CD14-positive monocyte (primary cell): ENCODE data around the gene DPM3. TPM values are rescaled to one million over a fixed set of nuclear protein-coding genes. Genes with fewer than 3 reads are reported as not detected.

Experiments
- DNase-seq, 3 donors: peaks; one replicate each; pipeline ENCODE4 v3.0.0-alpha.2; 2011 to 2022
- H2AFZ ChIP-seq: 2 replicates; pipeline ENCODE4 v1.6.0; 2012; ENCODE audit warnings: mild to moderate bottlenecking, low read depth, low read length, inconsistent platforms; ENCODE audit not compliant: insufficient read depth, poor library complexity, severe bottlenecking
- H3K27ac ChIP-seq, 2 donors: 1 replicate in 1 of 2; 2 replicates in 1 of 2; pipeline ENCODE4 v1.5.1; 2012 to 2013; ENCODE audit warnings: low read length in 2 of 2, control low read depth in 1 of 2, inconsistent platforms in 1 of 2, low read depth in 1 of 2, mild to moderate bottlenecking in 1 of 2
- H3K27me3 ChIP-seq, 2 donors: one replicate each; pipeline versions ENCODE4 v1.6.0 to v1.6.1; 2011 to 2013; ENCODE audit warnings: low read length in 2 of 2; ENCODE audit not compliant: control insufficient read depth in 2 of 2, insufficient read depth in 2 of 2
- H3K36me3 ChIP-seq, 2 donors: replicated peaks in 1 of 2; 1 replicate in 1 of 2; 2 replicates in 1 of 2; pipeline versions ENCODE4 v1.5.1 to v1.6.1; 2012 to 2013; ENCODE audit warnings: low read length in 2 of 2, control low read depth in 1 of 2, inconsistent platforms in 1 of 2, mild to moderate bottlenecking in 1 of 2; ENCODE audit not compliant: insufficient read depth in 2 of 2, control insufficient read depth in 1 of 2
- H3K4me1 ChIP-seq, 2 donors: 1 replicate in 1 of 2; 2 replicates in 1 of 2; pipeline versions ENCODE4 v1.5.1 to v1.6.1; 2012 to 2013; ENCODE audit warnings: low read length in 2 of 2, control low read depth in 1 of 2, inconsistent platforms in 1 of 2, mild to moderate bottlenecking in 1 of 2, moderate library complexity in 1 of 2; ENCODE audit not compliant: insufficient read depth in 2 of 2, control insufficient read depth in 1 of 2
- H3K4me2 ChIP-seq: replicated peaks from 2 replicates; pipeline ENCODE3; 2012; ENCODE audit warnings: low read length, moderate library complexity, mild to moderate bottlenecking; ENCODE audit not compliant: poor library complexity, severe bottlenecking; ENCODE audit errors: extremely low read depth
- H3K4me3 ChIP-seq, 3 experiments: fragments of 200-600 bp in 1 of 3; sonication (generic) in 1 of 3; replicated peaks in 1 of 3; 1 replicate in 2 of 3; 2 replicates in 1 of 3; pipeline ENCODE4 v1.5.1; 2011 to 2013; ENCODE audit warnings: low read length in 3 of 3, mild to moderate bottlenecking in 3 of 3, control low read depth in 2 of 3, low read depth in 2 of 3, inconsistent platforms in 1 of 3, moderate library complexity in 1 of 3
- H3K79me2 ChIP-seq: 2 replicates; pipeline ENCODE4 v1.6.0; 2012; ENCODE audit warnings: mild to moderate bottlenecking, control low read depth, inconsistent platforms, low read length, moderate library complexity; ENCODE audit not compliant: insufficient read depth
- H3K9ac ChIP-seq: 2 replicates; pipeline ENCODE4 v1.6.0; 2017; ENCODE audit warnings: low read length, mild to moderate bottlenecking; ENCODE audit not compliant: insufficient read depth, poor library complexity, severe bottlenecking
- H3K9me3 ChIP-seq, 2 donors: replicated peaks in 1 of 2; 1 replicate in 1 of 2; 2 replicates in 1 of 2; pipeline versions ENCODE4 v1.5.1 to v1.6.1; 2012 to 2013; ENCODE audit warnings: low read length in 2 of 2, control low read depth in 1 of 2; ENCODE audit not compliant: control insufficient read depth in 1 of 2, insufficient read depth in 1 of 2
- H4K20me1 ChIP-seq: 2 replicates; pipeline ENCODE4 v1.6.0; 2012; ENCODE audit warnings: mild to moderate bottlenecking, low read length, control low read depth, moderate library complexity; ENCODE audit not compliant: insufficient read depth
- H3K27ac Mint-ChIP-seq, 7 donors: one replicate each; pipeline ENCODE4 v1.8.0; 2020; ENCODE audit warnings: mild to moderate bottlenecking in 7 of 7, mixed read lengths in 7 of 7, moderate library complexity in 6 of 7, inconsistent platforms in 2 of 7
- H3K27me3 Mint-ChIP-seq, 3 donors: one replicate each; pipeline ENCODE4 v1.8.0; 2021 to 2022; ENCODE audit warnings: low read depth in 3 of 3, mild to moderate bottlenecking in 3 of 3, mixed read lengths in 3 of 3, moderate library complexity in 3 of 3, inconsistent platforms in 1 of 3
- H3K36me3 Mint-ChIP-seq, 2 donors: one replicate each; pipeline ENCODE4 v1.8.0; 2020; ENCODE audit warnings: mixed read lengths in 2 of 2, inconsistent platforms in 1 of 2, mild to moderate bottlenecking in 1 of 2
- H3K4me1 Mint-ChIP-seq: one replicate; pipeline ENCODE4 v1.8.0; 2020; ENCODE audit warnings: mild to moderate bottlenecking, mixed read lengths
- H3K4me3 Mint-ChIP-seq, 2 donors: one replicate each; pipeline ENCODE4 v1.8.0; 2020; ENCODE audit warnings: mild to moderate bottlenecking in 2 of 2, mixed read lengths in 2 of 2, moderate library complexity in 1 of 2
- H3K9me3 Mint-ChIP-seq, 7 donors: one replicate each; pipeline ENCODE4 v1.8.0; 2020 to 2022; ENCODE audit warnings: mixed read lengths in 7 of 7, mild to moderate bottlenecking in 6 of 7, moderate library complexity in 6 of 7, inconsistent platforms in 2 of 7
- CTCF ChIP-seq: fragments of 200-600 bp; IDR thresholded peaks from one replicate; pipeline ENCODE4 v1.8.0; 2022; ENCODE audit warnings: antibody characterized with exemption, mild to moderate bottlenecking
- WGBS: methylation state at CpG from one replicate; pipeline ENCODE4 v1.1.5; 2013; ENCODE audit warnings: missing lambda C conversion rate; ENCODE audit not compliant: insufficient coverage; 5-methylcytosine and 5-hydroxymethylcytosine counted together
- intact Hi-C, 2 donors: fragments of 100-400 bp; cut with micrococcal nuclease; formaldehyde crosslinking; loops; one replicate each; pipeline versions ENCODE4 v1.15.0 to v1.15.1; 2023
- polyA plus RNA-seq, 3 donors: library from polyadenylated mRNA; depleted of rRNA in 1 of 3; unstranded in 2 of 3; stranded (reverse) in 1 of 3; fragments of 300-500 nt in 2 of 3; fragments of >200 nt in 1 of 3; fragmentation: Illumina TruSeq in 2 of 3; gene quantifications; 1 replicate in 2 of 3; 2 replicates in 1 of 3; pipeline ENCODE4 v1.2.3, GENCODE V29; 2012 to 2021

DPM3 gene
- polyA plus RNA-seq, 3 donors = 99.9 to 141 (median 105) TPM

- H3K27me3 Mint-ChIP-seq = peaks cover 44 to 75% (median 57%) of the 10 kb centered on the region in 3 donors
Observed at GRCh38 chr1:155123801-155124200, 16.5 kb downstream of the DPM3 start.

GRCh38 chr1:155122308-155122707 lies 18.0 kb downstream of the DPM3 start:
- no peaks in the 10 kb centered on the region for H3K36me3 ChIP-seq
- no peak overlapping the region for H3K4me3 Mint-ChIP-seq
- H3K27me3 ChIP-seq = peaks cover 18 to 34% of the 10 kb centered on the region in 2 donors
- peaks cover 3 to 6% of the 10 kb centered on the region in 2 donors for H3K36me3 Mint-ChIP-seq
- peaks cover 8 to 10% of the 10 kb centered on the region in 2 donors for H3K4me1 ChIP-seq
- no peak overlapping the region for H3K4me2 ChIP-seq
- no peak overlapping the region for H3K27ac Mint-ChIP-seq
- H3K79me2 ChIP-seq = no peaks in the 10 kb centered on the region
- H2AFZ ChIP-seq = no peak overlapping the region
- no peak for TF ChIP-seq CTCF
- H3K4me1 Mint-ChIP-seq = peaks cover 9% of the 10 kb centered on the region
- H3K4me3 ChIP-seq = no peak overlapping the region
- WGBS = 80% methylated on average over 1 of the region's 2 CpGs
- H3K9me3 Mint-ChIP-seq = peaks cover 0 to 13% (median 6%) of the 10 kb centered on the region in 7 donors
- H3K9me3 ChIP-seq = peaks cover 0 to 4% of the 10 kb centered on the region in 2 donors
- H3K9ac ChIP-seq = no peak overlapping the region
- H3K27me3 Mint-ChIP-seq = peaks cover 30 to 65% (median 42%) of the 10 kb centered on the region in 3 donors
- intact Hi-C loops = no loop called here
- DNase-seq = no peak
- H3K27ac ChIP-seq = no peak overlapping the region
- H4K20me1 ChIP-seq = no peaks in the 10 kb centered on the region

More at GRCh38 chr1:155123801-155124200, 16.5 kb downstream of the DPM3 start:
- Mint-ChIP-seq H3K36me3 (peaks cover 5 to 17% of the 10 kb centered on the region in 2 donors), H3K9me3 (peaks cover 0 to 17% (median 9%) of the 10 kb centered on the region in 7 donors), H3K4me3 (no peak overlapping the region), H3K4me1 (peaks cover 22% of the 10 kb centered on the region), H3K27ac (no peak overlapping the region)
- no peak overlapping the region for H2AFZ ChIP-seq
- no CpG with 5 or more reads among the region's 4 CpGs for WGBS
- H3K27me3 ChIP-seq = peaks cover 29 to 48% of the 10 kb centered on the region in 2 donors
- no peak overlapping the region for H3K9ac ChIP-seq
- H3K4me3 ChIP-seq = no peak overlapping the region
- intact Hi-C loops = no loop called here
- TF ChIP-seq CTCF = no peak
- peaks cover 21 to 24% of the 10 kb centered on the region in 2 donors for H3K4me1 ChIP-seq
- no peak overlapping the region for H3K27ac ChIP-seq
- H3K9me3 ChIP-seq = peaks cover 0 to 10% of the 10 kb centered on the region in 2 donors
- H4K20me1 ChIP-seq = no peaks in the 10 kb centered on the region
- no peak for DNase-seq
- H3K4me2 ChIP-seq = no peak overlapping the region
- no peaks in the 10 kb centered on the region for H3K36me3 ChIP-seq
- no peaks in the 10 kb centered on the region for H3K79me2 ChIP-seq
